Measurements from ENCODE around the gene PLA2G2C.

The PLA2G2C gene

GRCh38 chr1:20198296-20198695, 12.0 kb upstream of the PLA2G2C start:
- H2AFZ ChIP-seq (ENCODE audit: low read length), result no peak overlapping the region
- H4K20me1 ChIP-seq (ENCODE audit: insufficient read depth, low read length), result no peaks in the 10 kb centered on the region
- no peak for TF ChIP-seq CTCF (IDR thresholded peaks at IDR 0.05; ENCODE audit: low read length)
- no peak for TF ChIP-seq EZH2 (IDR thresholded peaks at IDR 0.05; ENCODE audit: borderline replicate concordance, low read length)
- no peaks in the 10 kb centered on the region for H3K4me1 ChIP-seq (ENCODE audit: insufficient read depth, low read length, severe bottlenecking)
- no peak overlapping the region for H3K27ac ChIP-seq (ENCODE audit: low read depth, low read length, poor library complexity, severe bottlenecking)
- H3F3A ChIP-seq (ENCODE audit: insufficient read depth, low read length), result no peaks in the 10 kb centered on the region
- no peaks in the 10 kb centered on the region for H3K9me2 ChIP-seq (ENCODE audit: low read depth, low read length)
- no peak overlapping the region for H3K4me3 ChIP-seq (ENCODE audit: low read depth, low read length, poor library complexity, severe bottlenecking)
- peaks cover 3% of the 10 kb centered on the region; the same call in 1 of the 2 replicates for H3K27me3 ChIP-seq (ENCODE audit: insufficient read depth, low read length)
- H3K9ac ChIP-seq (ENCODE audit: low read length), result no peak overlapping the region
- no peak overlapping the region for H3K4me2 ChIP-seq (ENCODE audit: low read length)
- no peaks in the 10 kb centered on the region for H3K79me2 ChIP-seq (ENCODE audit: insufficient read depth, low read length)
- no peaks in the 10 kb centered on the region for H3K36me3 ChIP-seq (ENCODE audit: insufficient read depth, low read length)
- no peaks in the 10 kb centered on the region for H3K9me3 ChIP-seq (ENCODE audit: low read length)

- Histone ChIP-seq H3K36me3 (ENCODE audit: insufficient read depth, low read length) (no peaks in the 10 kb centered on the region), H2AFZ (ENCODE audit: low read length) (no peak overlapping the region), H4K20me1 (ENCODE audit: insufficient read depth, low read length) (no peaks in the 10 kb centered on the region), H3K79me2 (ENCODE audit: insufficient read depth, low read length) (no peaks in the 10 kb centered on the region), H3K9me2 (ENCODE audit: low read depth, low read length) (no peaks in the 10 kb centered on the region), H3K27me3 (ENCODE audit: insufficient read depth, low read length) (peaks cover 3% of the 10 kb centered on the region; the same call in 1 of the 2 replicates), H3F3A (ENCODE audit: insufficient read depth, low read length) (no peaks in the 10 kb centered on the region), H3K27ac (ENCODE audit: low read depth, low read length, poor library complexity, severe bottlenecking) (no peak overlapping the region), H3K4me1 (ENCODE audit: insufficient read depth, low read length, severe bottlenecking) (no peaks in the 10 kb centered on the region), H3K4me3 (ENCODE audit: low read depth, low read length, poor library complexity, severe bottlenecking) (no peak overlapping the region), H3K9ac (ENCODE audit: low read length) (no peak overlapping the region), H3K4me2 (ENCODE audit: low read length) (no peak overlapping the region), H3K9me3 (ENCODE audit: low read length) (no peaks in the 10 kb centered on the region)
- no peak for TF ChIP-seq EZH2 (IDR thresholded peaks at IDR 0.05; ENCODE audit: borderline replicate concordance, low read length)
- no peak for TF ChIP-seq CTCF (IDR thresholded peaks at IDR 0.05; ENCODE audit: low read length)
Measured at GRCh38 chr1:20197329-20197791, 11.0 kb upstream of the PLA2G2C start.

GRCh38 chr1:20195462-20195780, 9.1 kb upstream of the PLA2G2C start:
- Histone ChIP-seq H3K9me3 (ENCODE audit: low read length) (no peaks in the 10 kb centered on the region), H2AFZ (ENCODE audit: low read length) (no peak overlapping the region), H4K20me1 (ENCODE audit: insufficient read depth, low read length) (no peaks in the 10 kb centered on the region), H3K36me3 (ENCODE audit: insufficient read depth, low read length) (no peaks in the 10 kb centered on the region), H3K4me1 (ENCODE audit: insufficient read depth, low read length, severe bottlenecking) (no peaks in the 10 kb centered on the region), H3K79me2 (ENCODE audit: insufficient read depth, low read length) (no peaks in the 10 kb centered on the region), H3F3A (ENCODE audit: insufficient read depth, low read length) (no peaks in the 10 kb centered on the region), H3K9me2 (ENCODE audit: low read depth, low read length) (no peaks in the 10 kb centered on the region), H3K4me3 (ENCODE audit: low read depth, low read length, poor library complexity, severe bottlenecking) (no peak overlapping the region), H3K27me3 (ENCODE audit: insufficient read depth, low read length) (peaks cover 3% of the 10 kb centered on the region; the same call in 1 of the 2 replicates), H3K9ac (ENCODE audit: low read length) (no peak overlapping the region), H3K4me2 (ENCODE audit: low read length) (no peak overlapping the region), H3K27ac (ENCODE audit: low read depth, low read length, poor library complexity, severe bottlenecking) (no peak overlapping the region)
- peak; percentile 25; the same call in 1 of the 2 replicates for TF ChIP-seq CTCF (IDR thresholded peaks at IDR 0.05; ENCODE audit: low read length)
- no peak for TF ChIP-seq EZH2 (IDR thresholded peaks at IDR 0.05; ENCODE audit: borderline replicate concordance, low read length)
